GM12878 (cell line): ENCODE measurements around the gene SCGB1A1. TPM values are rescaled to one million over a fixed set of nuclear protein-coding genes. Genes with fewer than 3 reads are reported as not detected.

ENCODE experiments used
- ATAC-seq: fragments of 200-7000 bp; cut with Tn5 transposase; 3 replicates; pipeline ENCODE4 v1.9.1; 2020; ENCODE audit warnings: mild to moderate bottlenecking, moderate library complexity
- BruUV-seq: library from RNA; stranded (reverse); fragments of 400-500 nt; replicated peaks from 2 replicates; lab custom pipeline; 2021; lab: Mats Ljungman, UMichigan
- CTCF ChIA-PET: fragments of 300-600 bp; sonication (Branson Sonifier 250); formaldehyde crosslinking; extraction: SDS; loops from one replicate; lab custom pipeline; 2021; ENCODE audit warnings: inconsistent platforms; lab: Yijun Ruan, JAX
- POLR2A ChIA-PET: fragments of 350-600 bp; formaldehyde crosslinking; extraction: SDS; loops from one replicate; lab custom pipeline; 2021; ENCODE audit warnings: inconsistent platforms; lab: Charles Lee
- RAD21 ChIA-PET: fragments of 300-600 bp; sonication (Branson Sonifier 250); formaldehyde crosslinking; loops from one replicate; lab custom pipeline; 2023; ENCODE audit warnings: antibody characterized with exemption; ENCODE audit not compliant: unreplicated experiment; lab: Charles Lee
- SMC1A ChIA-PET: fragments of 300-600 bp; sonication (Branson Sonifier 250); formaldehyde crosslinking; loops from one replicate; lab custom pipeline; 2023; ENCODE audit not compliant: unreplicated experiment, uncharacterized antibody; lab: Charles Lee
- DNase-seq: peaks from one replicate; pipeline ENCODE4 v3.0.0-alpha.2; 2011; ENCODE audit warnings: low read depth, low spot score
- FAIRE-seq: peaks from 3 replicates; lab custom pipeline; 2011; peaks lifted over from hg19 to GRCh38; lab: Jason Lieb, UNC
- H2AFZ ChIP-seq: 2 replicates; pipeline ENCODE4 v1.6.0; 2011; ENCODE audit warnings: low read depth, low read length, control low read depth; ENCODE audit not compliant: control insufficient read depth
- H3K27ac ChIP-seq: 2 replicates; pipeline ENCODE4 v1.5.1; 2011; ENCODE audit warnings: control low read depth; ENCODE audit not compliant: control insufficient read depth, insufficient read depth
- H3K27me3 ChIP-seq, 2 experiments: replicated peaks in 1 of 2; 2 replicates each; pipeline versions ENCODE4 v1.6.0 to v1.6.1; 2011; ENCODE audit warnings: low read length in 1 of 2; ENCODE audit not compliant: control insufficient read depth in 2 of 2, insufficient read depth in 2 of 2
- H3K36me3 ChIP-seq, 2 experiments: 2 replicates each; pipeline ENCODE4 v1.5.1; 2011; ENCODE audit warnings: low read length in 1 of 2; ENCODE audit not compliant: control insufficient read depth in 2 of 2, insufficient read depth in 2 of 2
- H3K4me1 ChIP-seq: 2 replicates; pipeline ENCODE4 v1.6.1; 2011; ENCODE audit warnings: mild to moderate bottlenecking, low read length, moderate library complexity, mixed read lengths; ENCODE audit not compliant: control insufficient read depth, insufficient read depth
- H3K4me2 ChIP-seq: 2 replicates; pipeline ENCODE4 v1.6.0; 2011; ENCODE audit warnings: control low read depth; ENCODE audit not compliant: control insufficient read depth, insufficient read depth
- H3K4me3 ChIP-seq: fragments of 200-600 bp; sonication (generic); 2 replicates; pipeline ENCODE4 v1.5.1; 2016
- H3K79me2 ChIP-seq: 2 replicates; pipeline ENCODE4 v1.6.0; 2011; ENCODE audit warnings: low read length; ENCODE audit not compliant: control insufficient read depth, insufficient read depth
- H3K9ac ChIP-seq: 2 replicates; pipeline ENCODE4 v1.8.0; 2011; ENCODE audit warnings: low read length, control low read depth, mixed read lengths; ENCODE audit not compliant: control insufficient read depth, insufficient read depth
- H3K9me3 ChIP-seq: replicated peaks from 3 replicates; pipeline ENCODE4 v1.5.1; 2011; ENCODE audit warnings: mild to moderate bottlenecking, low read length; ENCODE audit not compliant: control insufficient read depth, insufficient read depth
- H4K20me1 ChIP-seq: 2 replicates; pipeline ENCODE4 v1.6.0; 2011; ENCODE audit not compliant: control insufficient read depth, insufficient read depth
- BRCA1 ChIP-seq: IDR thresholded peaks from 2 replicates; pipeline ENCODE4 v1.6.1; 2011; ENCODE audit warnings: low read depth, low read length, improper control_type of control experiment
- EZH2 ChIP-seq: IDR thresholded peaks from 2 replicates; pipeline ENCODE4 v1.6.1; 2012; ENCODE audit warnings: low read depth, mild to moderate bottlenecking, control low read depth, inconsistent platforms, low read length, borderline replicate concordance; ENCODE audit not compliant: control insufficient read depth
- LARP7 ChIP-seq: fragments of 450-650 bp; IDR thresholded peaks from 2 replicates; pipeline ENCODE4 v1.6.1; 2017; ENCODE audit warnings: mild to moderate bottlenecking
- NR2C1 ChIP-seq: fragments of 450-650 bp; IDR thresholded peaks from 2 replicates; pipeline ENCODE4 v1.6.1; 2017; ENCODE audit warnings: antibody characterized with exemption, mild to moderate bottlenecking, moderate library complexity
- SREBF2 ChIP-seq: IDR thresholded peaks from 2 replicates; pipeline ENCODE4 v1.6.1; 2012; ENCODE audit warnings: mild to moderate bottlenecking, low read length
- SRF ChIP-seq, 2 experiments: IDR thresholded peaks; 2 replicates each; pipeline ENCODE4 v1.6.1; 2011; ENCODE audit warnings: low read depth in 2 of 2, low read length in 2 of 2, mild to moderate bottlenecking in 1 of 2, moderate library complexity in 1 of 2
- STAT1 ChIP-seq: fragments of 450-650 bp; conservative IDR thresholded peaks from 2 replicates; pipeline ENCODE4 v1.6.1; 2014; ENCODE audit warnings: antibody characterized with exemption, mild to moderate bottlenecking
- SUPT20H ChIP-seq: IDR thresholded peaks from 2 replicates; pipeline ENCODE4 v1.6.1; 2011; ENCODE audit warnings: low read depth, mild to moderate bottlenecking, low read length, moderate library complexity, borderline replicate concordance; ENCODE audit not compliant: control insufficient read depth
- SUZ12 ChIP-seq: fragments of 200-600 bp; sonication (generic); IDR thresholded peaks from one replicate; pipeline ENCODE4 v1.6.1; 2018; ENCODE audit warnings: antibody characterized with exemption, mild to moderate bottlenecking; ENCODE audit not compliant: unreplicated experiment
- TBL1XR1 ChIP-seq: IDR thresholded peaks from 2 replicates; pipeline ENCODE4 v1.6.1; 2012; ENCODE audit warnings: low read depth, low read length, improper control_type of control experiment
- TCF7 ChIP-seq: IDR thresholded peaks from 2 replicates; pipeline ENCODE4 v1.6.1; 2014; ENCODE audit warnings: antibody characterized with exemption, borderline replicate concordance
- ZNF384 ChIP-seq: IDR thresholded peaks from 2 replicates; pipeline ENCODE4 v1.6.1; 2012; ENCODE audit warnings: low read depth, mild to moderate bottlenecking, low read length, improper control_type of control experiment, borderline replicate concordance
- WGBS: methylation state at CpG from one replicate; pipeline ENCODE4 v1.1.6; 2016; ENCODE audit warnings: low lambda C conversion rate; ENCODE audit not compliant: insufficient replicate concordance, insufficient coverage; ENCODE audit errors: missing lambda C conversion rate; 5-methylcytosine and 5-hydroxymethylcytosine counted together
- in situ Hi-C: fragments of 300-500 bp; cut with MboI; formaldehyde crosslinking; loops from 9 replicates; pipeline ENCODE4 v1.14.3; 2018; ENCODE audit warnings: mixed read lengths
- intact Hi-C: fragments of 100-400 bp; cut with micrococcal nuclease; formaldehyde crosslinking; loops from one replicate; pipeline ENCODE4 v1.14.2; 2022; ENCODE audit not compliant: unreplicated experiment
- polyA plus RNA-seq, 11 experiments: library from polyadenylated mRNA; depleted of rRNA in 4 of 11; unstranded in 6 of 11; stranded (reverse) in 5 of 11; fragments of >200 nt; fragmentation: Nextera tagmentation in 4 of 11; fragmentation: Illumina TruSeq in 1 of 11; extraction: Ambion mirVana in 4 of 11; extraction: Trizol in 1 of 11; gene quantifications; 1 replicate in 1 of 11; 2 replicates in 10 of 11; pipeline versions ENCODE4 v1.2.1 to v1.2.3, GENCODE V29; 2011 to 2016; ENCODE audit warnings: inconsistent platforms in 2 of 11, missing spikeins in 2 of 11, low read depth in 1 of 11
- total RNA-seq, 4 experiments: library from RNA; depleted of rRNA in 3 of 4; stranded (reverse); fragments of >200 nt in 3 of 4; fragmentation: Illumina TruSeq in 1 of 4; extraction: Trizol in 1 of 4; gene quantifications; 2 replicates each; pipeline versions ENCODE4 v1.2.1 to v1.2.3, GENCODE V29; 2013 to 2021
- TF ChIP-seq, protein P1 (sequence below): fragments of 450-650 bp; IDR thresholded peaks from 2 replicates; pipeline ENCODE4 v1.6.1; 2016; ENCODE audit warnings: mild to moderate bottlenecking
- TF ChIP-seq, protein P2 (sequence below): fragments of 450-650 bp; IDR thresholded peaks from 2 replicates; pipeline ENCODE4 v1.6.1; 2017; ENCODE audit warnings: antibody characterized with exemption, mild to moderate bottlenecking, moderate library complexity

SCGB1A1 gene
- total and polyA plus RNA-seq, 10 of the 15 experiments (the other 5 are each of a cell fraction or from before 2014, with no cell fraction given): not detected

DNA sequence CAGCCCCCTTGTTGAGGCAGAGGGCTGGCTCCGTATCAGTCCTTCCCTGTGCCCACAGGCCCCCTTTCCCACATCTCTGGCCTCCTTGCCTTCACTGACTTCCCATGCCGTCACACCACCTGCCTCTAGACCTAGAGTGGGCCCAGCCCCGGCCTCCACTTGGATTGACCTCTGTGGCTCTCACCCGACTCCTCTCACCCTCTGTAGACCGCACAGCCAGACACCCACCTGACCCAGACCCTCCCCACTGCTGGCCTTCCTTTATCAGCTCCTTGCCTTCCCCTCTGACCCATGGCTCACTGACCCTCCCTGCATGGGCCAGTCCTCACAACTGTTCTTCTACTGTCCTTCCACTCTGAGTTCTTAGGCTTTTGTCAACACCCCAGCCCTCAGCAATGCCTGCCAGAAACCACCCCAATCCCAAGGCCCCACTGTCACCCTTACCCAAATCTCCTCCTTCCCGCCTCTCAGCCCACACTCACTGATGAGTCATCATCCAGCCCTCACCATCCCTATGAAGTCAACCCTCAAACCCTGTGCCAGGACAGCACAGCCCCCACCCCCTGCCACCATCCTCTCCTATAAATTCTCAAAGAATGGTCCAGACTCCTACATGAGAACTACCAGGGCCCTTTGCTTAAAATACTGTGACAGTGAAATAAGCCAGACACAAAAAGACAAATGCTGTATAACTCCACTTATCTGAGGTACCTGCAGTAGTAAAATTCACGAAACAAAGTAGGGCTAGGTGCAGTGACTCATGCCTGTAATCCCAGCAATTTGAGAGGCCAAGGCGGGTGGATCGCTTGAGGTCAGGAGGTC lies 53.4 kb downstream of the SCGB1A1 start:
- ChIA-PET CTCF (no interaction called here), RAD21 (no interaction called here), SMC1A (no interaction called here), POLR2A (interaction anchor here (0.6 kb wide), 1 partner anchor 209 kb away, joined by 3 read pairs; no protein-coding TSS in a partner anchor)
- no peak for DNase-seq
- H3K27ac ChIP-seq: no peak overlapping the region
- no peak for TF ChIP-seq NR2C1
- TF ChIP-seq ZNF384: no peak
- TF ChIP-seq, protein P1, sequence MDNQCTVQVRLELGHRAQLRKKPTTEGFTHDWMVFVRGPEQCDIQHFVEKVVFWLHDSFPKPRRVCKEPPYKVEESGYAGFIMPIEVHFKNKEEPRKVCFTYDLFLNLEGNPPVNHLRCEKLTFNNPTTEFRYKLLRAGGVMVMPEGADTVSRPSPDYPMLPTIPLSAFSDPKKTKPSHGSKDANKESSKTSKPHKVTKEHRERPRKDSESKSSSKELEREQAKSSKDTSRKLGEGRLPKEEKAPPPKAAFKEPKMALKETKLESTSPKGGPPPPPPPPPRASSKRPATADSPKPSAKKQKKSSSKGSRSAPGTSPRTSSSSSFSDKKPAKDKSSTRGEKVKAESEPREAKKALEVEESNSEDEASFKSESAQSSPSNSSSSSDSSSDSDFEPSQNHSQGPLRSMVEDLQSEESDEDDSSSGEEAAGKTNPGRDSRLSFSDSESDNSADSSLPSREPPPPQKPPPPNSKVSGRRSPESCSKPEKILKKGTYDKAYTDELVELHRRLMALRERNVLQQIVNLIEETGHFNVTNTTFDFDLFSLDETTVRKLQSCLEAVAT: no peak
- no peak for TF ChIP-seq SREBF2
- no peak for TF ChIP-seq SRF (IDR thresholded peaks at IDR 0.05; ENCODE audit: low read depth in 2 of 2, low read length in 2 of 2)
- TF ChIP-seq SUPT20H: no peak
- no peak for TF ChIP-seq LARP7
- no peak for TF ChIP-seq BRCA1
- no peak for TF ChIP-seq STAT1
- TF ChIP-seq EZH2: no peak
- TF ChIP-seq TCF7: no peak
- TF ChIP-seq TBL1XR1: no peak
- TF ChIP-seq, protein P2, sequence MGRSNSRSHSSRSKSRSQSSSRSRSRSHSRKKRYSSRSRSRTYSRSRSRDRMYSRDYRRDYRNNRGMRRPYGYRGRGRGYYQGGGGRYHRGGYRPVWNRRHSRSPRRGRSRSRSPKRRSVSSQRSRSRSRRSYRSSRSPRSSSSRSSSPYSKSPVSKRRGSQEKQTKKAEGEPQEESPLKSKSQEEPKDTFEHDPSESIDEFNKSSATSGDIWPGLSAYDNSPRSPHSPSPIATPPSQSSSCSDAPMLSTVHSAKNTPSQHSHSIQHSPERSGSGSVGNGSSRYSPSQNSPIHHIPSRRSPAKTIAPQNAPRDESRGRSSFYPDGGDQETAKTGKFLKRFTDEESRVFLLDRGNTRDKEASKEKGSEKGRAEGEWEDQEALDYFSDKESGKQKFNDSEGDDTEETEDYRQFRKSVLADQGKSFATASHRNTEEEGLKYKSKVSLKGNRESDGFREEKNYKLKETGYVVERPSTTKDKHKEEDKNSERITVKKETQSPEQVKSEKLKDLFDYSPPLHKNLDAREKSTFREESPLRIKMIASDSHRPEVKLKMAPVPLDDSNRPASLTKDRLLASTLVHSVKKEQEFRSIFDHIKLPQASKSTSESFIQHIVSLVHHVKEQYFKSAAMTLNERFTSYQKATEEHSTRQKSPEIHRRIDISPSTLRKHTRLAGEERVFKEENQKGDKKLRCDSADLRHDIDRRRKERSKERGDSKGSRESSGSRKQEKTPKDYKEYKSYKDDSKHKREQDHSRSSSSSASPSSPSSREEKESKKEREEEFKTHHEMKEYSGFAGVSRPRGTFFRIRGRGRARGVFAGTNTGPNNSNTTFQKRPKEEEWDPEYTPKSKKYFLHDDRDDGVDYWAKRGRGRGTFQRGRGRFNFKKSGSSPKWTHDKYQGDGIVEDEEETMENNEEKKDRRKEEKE: no peak
- no peak for TF ChIP-seq SUZ12
- H3K27me3 ChIP-seq: no peaks in the 10 kb centered on the region; a peak in 1 of 4 replicates
- intact Hi-C loops (no loop called here), in situ Hi-C loops (no loop called here)
- 60% methylated on average over 9 of the region's 9 CpGs for WGBS
- H3K9me3 ChIP-seq: no peaks in the 10 kb centered on the region
- H3K4me2 ChIP-seq: no peak overlapping the region
- no peaks in the 10 kb centered on the region for H3K4me1 ChIP-seq
- no peaks in the 10 kb centered on the region for H3K36me3 ChIP-seq
- FAIRE-seq: no peak
- H2AFZ ChIP-seq: no peak overlapping the region
- H3K79me2 ChIP-seq: no peaks in the 10 kb centered on the region
- no TSS peak for BruUV-seq
- no peaks in the 10 kb centered on the region for H4K20me1 ChIP-seq
- no peak overlapping the region for H3K9ac ChIP-seq
- ATAC-seq: no peak
- no peak overlapping the region for H3K4me3 ChIP-seq
